HG02610 (cell line): ENCODE data around the gene VAPB.
A peak's percentile ranks its signal among the peaks of the same experiment; 100 is the strongest.
"Not testable (repeated sequence)": the region's sequence is repeated elsewhere in the genome, so short reads cannot be mapped to it uniquely, and the experiment has no call there.

Experiments
- ATAC-seq: cut with Tn5 transposase; IDR thresholded peaks from one replicate; pipeline ENCODE4 v1.9.1; 2021; ENCODE audit warnings: mild to moderate bottlenecking, moderate library complexity; ENCODE audit not compliant: unreplicated experiment

The VAPB gene

GRCh38 chr20:58406422-58407001 is 17.5 kb downstream of the VAPB start:
- no peak for ATAC-seq

- ATAC-seq, result no peak
Measured at GRCh38 chr20:58407201-58407873, 18.3 kb downstream of the VAPB start.

GRCh38 chr20:58407966-58408557 is 19.0 kb downstream of the VAPB start:
- peak; percentile 82 for ATAC-seq

- ATAC-seq, result no peak
Measured at GRCh38 chr20:58408603-58409246, 19.7 kb downstream of the VAPB start.

- ATAC-seq, result not testable (repeated sequence)
Measured at GRCh38 chr20:58414216-58414615, 25.2 kb downstream of the VAPB start.

- ATAC-seq, result not testable (repeated sequence)
Measured at GRCh38 chr20:58414786-58415185, 25.8 kb downstream of the VAPB start.

GRCh38 chr20:58416057-58416456 is 27.0 kb downstream of the VAPB start:
- ATAC-seq, result no peak

- no peak for ATAC-seq
Measured at GRCh38 chr20:58416835-58417234, 27.8 kb downstream of the VAPB start.

- no peak for ATAC-seq
Measured at GRCh38 chr20:58417438-58417837, 28.4 kb downstream of the VAPB start.

- ATAC-seq, result no peak
Measured at GRCh38 chr20:58418949-58419748, 30.1 kb downstream of the VAPB start.

GRCh38 chr20:58420798-58421496 is 31.9 kb downstream of the VAPB start:
- ATAC-seq, result no peak

GRCh38 chr20:58421497-58421850 is 32.4 kb downstream of the VAPB start:
- ATAC-seq, result no peak

- ATAC-seq, result no peak
Measured at GRCh38 chr20:58424218-58424969, 35.4 kb downstream of the VAPB start.

- ATAC-seq, result not testable (repeated sequence)
Measured at GRCh38 chr20:58427571-58427970, 38.5 kb downstream of the VAPB start.

GRCh38 chr20:58428364-58428763 is 39.3 kb downstream of the VAPB start:
- no peak for ATAC-seq

GRCh38 chr20:58429303-58429702 is 40.3 kb downstream of the VAPB start:
- ATAC-seq, result no peak

GRCh38 chr20:58431134-58431533 is 42.1 kb downstream of the VAPB start:
- ATAC-seq, result no peak

- ATAC-seq, result no peak
Measured at GRCh38 chr20:58432186-58432954, 43.3 kb downstream of the VAPB start.

GRCh38 chr20:58433029-58433647 is 44.1 kb downstream of the VAPB start:
- ATAC-seq, result no peak
